ENCODE results near the gene LYVE1.

The LYVE1 gene

DNA sequence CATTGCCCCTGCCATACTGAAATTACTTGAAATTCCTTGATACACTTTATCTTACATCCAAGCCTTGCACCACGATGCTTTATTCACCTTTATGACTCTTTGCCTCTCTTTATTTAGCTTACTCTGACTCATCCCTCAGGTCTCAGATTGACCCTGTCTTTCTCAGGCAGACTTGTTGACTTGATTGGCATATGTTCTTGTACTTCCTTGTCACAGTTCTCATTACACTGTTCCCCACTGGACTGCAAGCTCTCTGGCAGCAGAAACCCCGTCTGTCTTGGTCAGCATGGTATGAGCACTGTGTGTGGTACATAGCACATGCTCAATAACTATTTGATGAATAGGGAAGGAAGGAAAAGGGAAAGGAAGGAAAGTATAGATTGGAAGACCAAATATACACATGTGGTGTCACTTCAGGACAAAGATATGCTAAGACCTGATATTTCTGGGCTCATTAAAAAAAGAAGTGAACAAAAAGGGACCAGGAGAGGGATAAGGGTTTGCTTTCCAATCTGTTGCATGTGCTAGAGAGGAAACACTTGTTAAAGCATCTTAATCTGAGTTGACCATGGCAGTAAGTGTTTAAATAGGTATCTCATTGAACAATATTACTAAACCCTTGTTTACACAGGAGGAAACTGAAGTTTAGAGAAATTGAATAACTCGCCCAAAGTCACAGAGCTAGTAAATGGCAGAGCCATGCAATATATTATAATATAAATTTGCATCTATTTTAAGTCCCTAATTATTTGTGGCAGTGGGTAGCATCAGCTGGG lies 7.2 kb downstream of the LYVE1 start:
- no peak for DNase-seq (ENCODE audit: low read depth)

DNA sequence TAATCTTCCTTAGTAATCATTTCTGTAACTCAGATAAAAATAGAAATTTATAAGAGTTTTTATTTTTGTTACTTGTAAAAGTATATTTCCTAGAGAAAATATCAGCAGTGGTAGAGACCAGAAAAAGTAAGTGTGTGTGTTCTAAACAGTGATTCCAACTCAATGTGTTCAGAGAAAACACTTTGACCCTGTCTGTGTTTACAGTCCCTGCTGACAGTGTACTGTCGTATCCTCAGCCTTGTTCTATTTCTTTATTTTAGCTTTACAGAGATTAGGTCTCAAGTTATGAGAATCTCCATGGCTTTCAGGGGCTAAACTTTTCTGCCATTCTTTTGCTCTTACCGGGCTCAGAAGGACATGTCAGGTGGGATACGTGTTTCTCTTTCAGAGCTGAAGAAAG lies 10.2 kb downstream of the LYVE1 start:
- TF ChIP-seq CTCF (IDR thresholded peaks at IDR 0.05; ENCODE audit: low read depth, low read length, missing control alignments) = no peak
- DNase-seq (ENCODE audit: low read depth) = no peak
- no peak overlapping the region for H3K4me3 ChIP-seq (ENCODE audit: low read depth, low read length)

More for the DNA sequence above, 7.2 kb downstream of the LYVE1 start:
- no peak overlapping the region for H3K4me3 ChIP-seq (ENCODE audit: low read depth, low read length)
- TF ChIP-seq CTCF (IDR thresholded peaks at IDR 0.05; ENCODE audit: low read depth, low read length, missing control alignments) = no peak

- H3K4me3 ChIP-seq (ENCODE audit: low read depth, low read length) = no peak overlapping the region
- no peak for TF ChIP-seq CTCF (IDR thresholded peaks at IDR 0.05; ENCODE audit: low read depth, low read length, missing control alignments)
- DNase-seq (ENCODE audit: low read depth) = no peak
Observed at GRCh38 chr11:10556590-10556989, 11.9 kb downstream of the LYVE1 start.

DNA sequence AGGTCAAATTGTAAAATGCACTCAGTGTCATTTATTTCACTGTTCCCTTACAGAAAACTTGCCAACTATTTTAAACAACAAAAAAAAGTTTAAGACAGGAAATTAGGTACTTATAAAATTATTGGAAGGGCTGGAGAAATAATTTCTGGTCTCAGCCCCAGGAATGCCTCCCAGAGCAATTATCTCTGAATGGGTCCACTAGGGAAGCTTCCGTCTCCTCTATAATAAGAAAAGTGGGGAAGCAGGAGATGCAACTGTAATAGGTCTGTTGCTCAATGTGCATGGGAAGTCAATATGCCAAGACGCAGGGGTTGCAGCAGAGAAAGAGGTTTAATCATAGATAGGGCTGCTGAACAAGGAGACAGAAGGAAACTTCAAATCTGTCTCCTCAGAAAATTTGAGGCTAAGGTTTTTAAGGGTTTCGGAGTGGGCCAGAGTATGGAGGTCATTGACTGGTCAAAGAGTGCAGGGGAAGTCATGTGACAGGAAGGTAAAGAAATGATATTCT lies 16.6 kb downstream of the LYVE1 start:
- no peak for DNase-seq (ENCODE audit: low read depth)
- no peak overlapping the region for H3K4me3 ChIP-seq (ENCODE audit: low read depth, low read length)
- TF ChIP-seq CTCF (IDR thresholded peaks at IDR 0.05; ENCODE audit: low read depth, low read length, missing control alignments) = no peak

DNA sequence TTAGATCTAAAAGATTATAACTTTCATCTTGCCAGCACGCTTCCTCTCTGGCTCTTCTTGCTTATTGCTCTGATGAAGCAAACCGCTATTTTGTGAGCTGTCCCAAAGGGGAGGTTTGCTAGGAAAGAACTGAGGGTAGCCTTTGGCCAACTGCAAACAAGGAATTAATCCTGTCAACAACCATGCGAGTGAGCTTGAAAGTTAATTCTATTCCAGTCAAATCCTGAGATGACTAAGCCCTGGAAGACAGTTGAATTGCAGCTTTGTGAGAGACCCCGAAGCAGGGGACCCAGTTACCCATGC lies 17.2 kb downstream of the LYVE1 start:
- DNase-seq (ENCODE audit: low read depth) = no peak
- no peak overlapping the region for H3K4me3 ChIP-seq (ENCODE audit: low read depth, low read length)
- no peak for TF ChIP-seq CTCF (IDR thresholded peaks at IDR 0.05; ENCODE audit: low read depth, low read length, missing control alignments)

GRCh38 chr11:10550503-10551289 lies 17.8 kb downstream of the LYVE1 start:
- no peak overlapping the region for H3K4me3 ChIP-seq (ENCODE audit: low read depth, low read length)
- no peak for DNase-seq (ENCODE audit: low read depth)
- TF ChIP-seq CTCF (IDR thresholded peaks at IDR 0.05; ENCODE audit: low read depth, low read length, missing control alignments) = no peak

Measured in GM12864 (cell line).